Tibial nerve (tissue), 3 donors: ENCODE data around the gene DNAJC13.

Experiments used
- CTCF ChIP-seq, 5 experiments: fragments of 200-600 bp in 3 of 5; fragments of 450-650 bp in 2 of 5; sonication (generic) in 3 of 5; IDR thresholded peaks; one replicate each; pipeline ENCODE4 v1.5.1; 2016 to 2019; ENCODE audit warnings: antibody characterized with exemption in 5 of 5, mild to moderate bottlenecking in 3 of 5, moderate library complexity in 2 of 5
- POLR2A ChIP-seq, 2 donors: fragments of 450-650 bp; IDR thresholded peaks; one replicate each; pipeline ENCODE4 v1.6.1; 2017; ENCODE audit warnings: antibody characterized with exemption in 2 of 2, mild to moderate bottlenecking in 2 of 2, moderate library complexity in 2 of 2

GRCh38 chr3:132570016-132570415, 152.7 kb downstream of the DNAJC13 start:
- no peak for TF ChIP-seq CTCF (IDR thresholded peaks at IDR 0.05)
- TF ChIP-seq POLR2A (IDR thresholded peaks at IDR 0.05): no peak
